HG03521 (cell line): ENCODE measurements around the gene TUBB3.
"Not testable (repeated sequence)": the region's sequence is repeated elsewhere in the genome, so short reads cannot be mapped to it uniquely, and the experiment has no call there.

Experiments used
- ATAC-seq: cut with Tn5 transposase; IDR thresholded peaks from one replicate; pipeline ENCODE4 v1.9.1; 2021; ENCODE audit warnings: mild to moderate bottlenecking, moderate library complexity; ENCODE audit not compliant: unreplicated experiment

The TUBB3 gene

DNA sequence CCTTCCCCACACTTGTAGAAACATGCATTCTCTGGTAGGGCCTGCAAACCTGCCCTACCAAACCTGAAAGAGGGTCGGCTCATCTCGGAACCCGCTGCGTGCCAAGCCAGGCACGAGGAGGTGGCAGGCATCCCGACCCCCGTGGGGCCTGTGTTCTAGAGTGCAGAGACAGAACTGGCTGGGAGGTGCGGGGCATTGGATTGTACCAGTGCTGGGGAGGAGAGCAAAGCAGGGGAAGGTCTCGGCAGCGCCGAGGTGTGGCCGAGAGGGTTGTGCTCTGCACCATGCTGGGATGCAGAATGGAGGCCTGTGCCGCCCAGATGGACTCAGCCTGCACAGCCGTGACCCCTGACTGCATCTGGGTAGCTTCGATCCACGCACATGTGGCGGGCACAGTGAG is 22.3 kb upstream of the TUBB3 start:
- ATAC-seq: no peak

DNA sequence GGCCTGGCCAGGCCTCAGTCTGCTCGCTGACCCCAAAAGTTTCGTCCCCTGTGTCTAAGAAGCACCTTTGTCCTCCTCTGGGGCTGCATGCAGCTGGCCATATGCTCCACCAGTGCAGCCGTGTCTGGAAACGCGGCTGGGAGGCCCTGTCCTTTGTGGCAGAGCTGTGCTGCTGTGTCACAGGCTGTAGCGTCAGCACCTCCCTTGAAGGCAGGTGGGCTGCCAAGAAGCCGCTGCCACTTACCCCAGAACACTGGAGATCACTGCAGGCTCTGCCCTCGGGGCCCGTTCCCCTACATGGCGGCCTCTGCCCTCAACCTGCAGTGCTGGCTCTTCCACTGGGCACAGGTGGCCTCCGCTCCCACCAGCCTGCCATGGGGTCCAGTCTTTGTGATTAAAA is 20.2 kb upstream of the TUBB3 start:
- ATAC-seq: no peak

GRCh38 chr16:89903908-89904515 is 19.1 kb upstream of the TUBB3 start:
- ATAC-seq: no peak

- ATAC-seq: no peak
These were observed 18.3 kb upstream of the TUBB3 start for GRCh38 chr16:89904606-89905510.

- no peak for ATAC-seq
These were observed 17.5 kb upstream of the TUBB3 start for GRCh38 chr16:89905511-89906139.

- ATAC-seq: no peak
These were observed 16.8 kb upstream of the TUBB3 start for GRCh38 chr16:89906140-89907025.

GRCh38 chr16:89907055-89907814 is 15.9 kb upstream of the TUBB3 start:
- ATAC-seq: no peak

GRCh38 chr16:89908236-89908635 is 14.9 kb upstream of the TUBB3 start:
- no peak for ATAC-seq

DNA sequence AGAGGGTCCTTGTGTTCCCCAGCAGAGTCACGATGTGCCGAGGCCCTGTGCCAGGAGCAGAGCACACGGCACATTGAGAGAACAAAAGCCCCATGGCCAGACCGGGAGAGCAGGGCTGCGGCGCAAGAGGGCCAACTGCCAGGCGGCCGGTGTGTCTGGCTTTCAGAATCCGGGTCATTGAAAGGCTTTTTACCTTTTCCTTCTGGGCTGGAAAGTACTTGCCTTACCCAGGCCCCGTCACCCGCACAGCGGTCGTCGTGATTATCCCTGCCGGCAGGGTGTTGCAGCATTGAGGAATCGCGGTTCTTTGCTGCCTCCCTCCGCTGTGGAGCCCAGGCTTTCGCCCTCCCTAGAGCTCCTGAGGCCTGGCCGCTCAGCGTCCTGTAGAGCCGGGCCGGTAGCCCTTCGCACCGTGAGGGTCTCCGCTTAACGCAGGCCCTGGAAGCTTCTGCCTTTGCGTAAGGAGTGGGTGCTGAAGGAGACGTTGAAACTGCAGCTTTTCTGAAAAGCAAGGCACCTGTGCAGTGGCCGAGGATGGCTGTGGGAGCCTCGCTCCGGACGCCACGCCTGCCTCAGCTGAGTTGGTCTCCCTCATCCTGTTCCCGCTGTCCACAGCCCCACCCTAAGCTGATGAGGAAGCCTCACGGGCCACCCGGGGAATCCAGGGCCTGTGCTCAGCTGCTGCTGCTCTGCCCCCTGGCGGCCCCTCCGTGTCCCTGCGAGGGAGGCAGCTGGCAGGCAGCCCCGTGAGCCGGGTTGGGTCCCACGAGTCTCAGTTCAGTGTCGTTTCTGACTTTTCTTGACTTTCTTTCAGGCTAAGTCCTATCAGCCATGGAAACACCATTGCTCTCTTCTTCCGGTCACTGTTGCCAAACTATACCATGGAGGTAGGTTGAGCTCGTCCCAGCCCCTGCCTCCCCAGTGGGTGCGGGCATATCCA is 13.1 kb upstream of the TUBB3 start:
- no peak for ATAC-seq

GRCh38 chr16:89910717-89911354 is 12.3 kb upstream of the TUBB3 start:
- no peak for ATAC-seq

DNA sequence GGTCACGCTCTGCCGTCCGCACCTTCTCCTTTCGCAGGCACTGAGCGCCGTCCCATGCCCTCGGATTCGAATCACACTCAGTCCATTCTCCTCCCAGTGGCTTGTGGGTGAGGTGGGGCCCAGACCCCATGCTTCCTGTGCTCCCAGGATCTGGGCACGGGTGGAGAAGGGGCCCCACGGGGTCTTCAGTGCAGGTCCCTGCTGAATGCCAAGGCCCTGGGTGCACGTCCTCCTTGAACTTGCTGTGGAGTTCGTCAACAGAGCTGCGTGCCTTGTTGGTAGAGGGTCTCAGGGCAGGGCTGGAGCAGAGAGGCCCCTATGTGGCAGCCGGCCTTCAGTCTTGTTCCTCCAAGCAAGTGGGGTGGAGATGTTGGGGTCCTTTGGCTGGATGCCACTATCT is 11.8 kb upstream of the TUBB3 start:
- ATAC-seq: no peak

DNA sequence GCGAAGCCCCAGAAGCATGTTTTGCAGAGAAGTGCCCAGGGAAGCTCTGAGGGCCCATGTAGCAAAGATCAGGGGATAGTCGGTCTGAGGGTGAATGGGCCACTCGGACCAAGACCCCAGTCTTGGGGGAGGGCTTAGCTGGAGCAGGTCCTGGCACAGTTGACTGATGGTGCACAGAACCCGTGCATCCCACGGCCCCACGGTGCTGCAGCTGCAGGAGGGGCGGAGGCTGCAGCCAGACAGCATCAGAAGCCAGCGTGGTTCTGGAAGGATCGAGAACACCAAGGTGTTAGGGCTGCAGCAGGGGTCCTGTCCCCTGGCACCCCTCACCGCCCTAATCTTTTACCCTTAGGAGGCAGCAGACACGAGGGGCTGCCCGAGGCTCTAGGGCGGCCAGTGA is 11.0 kb upstream of the TUBB3 start:
- ATAC-seq: no peak

- no peak for ATAC-seq
These were observed 10.5 kb upstream of the TUBB3 start for GRCh38 chr16:89912627-89913026.

GRCh38 chr16:89913408-89914387 is 9.4 kb upstream of the TUBB3 start:
- ATAC-seq: no peak

DNA sequence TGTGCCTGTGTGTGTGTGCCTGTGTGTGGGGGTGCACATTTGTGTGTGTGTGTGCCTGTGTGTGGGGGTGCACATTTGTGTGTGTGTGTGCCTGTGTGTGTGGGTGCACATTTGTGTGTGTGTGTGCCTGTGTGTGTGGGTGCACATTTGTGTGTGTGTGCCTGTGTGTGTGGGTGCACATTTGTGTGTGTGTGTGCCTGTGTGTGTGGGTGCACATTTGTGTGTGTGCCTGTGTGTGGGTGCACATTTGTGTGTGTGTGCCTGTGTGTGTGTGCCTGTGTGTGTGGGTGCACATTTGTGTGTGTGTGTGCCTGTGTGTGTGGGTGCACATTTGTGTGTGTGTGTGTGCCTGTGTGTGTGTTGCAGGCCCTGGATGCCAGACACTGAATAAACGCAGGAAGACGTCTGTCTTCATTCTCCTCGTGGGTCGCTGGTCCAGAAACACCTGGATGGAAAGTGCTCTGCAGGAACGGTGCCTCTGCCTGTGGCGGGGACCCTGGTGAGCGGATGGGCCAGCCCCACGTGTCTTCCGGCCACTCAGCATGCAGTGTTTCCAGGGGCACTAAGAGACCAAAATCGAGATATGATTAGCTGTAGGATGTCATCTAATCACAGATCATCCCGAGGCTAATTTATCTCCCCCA is 8.4 kb upstream of the TUBB3 start:
- not testable (repeated sequence) for ATAC-seq

DNA sequence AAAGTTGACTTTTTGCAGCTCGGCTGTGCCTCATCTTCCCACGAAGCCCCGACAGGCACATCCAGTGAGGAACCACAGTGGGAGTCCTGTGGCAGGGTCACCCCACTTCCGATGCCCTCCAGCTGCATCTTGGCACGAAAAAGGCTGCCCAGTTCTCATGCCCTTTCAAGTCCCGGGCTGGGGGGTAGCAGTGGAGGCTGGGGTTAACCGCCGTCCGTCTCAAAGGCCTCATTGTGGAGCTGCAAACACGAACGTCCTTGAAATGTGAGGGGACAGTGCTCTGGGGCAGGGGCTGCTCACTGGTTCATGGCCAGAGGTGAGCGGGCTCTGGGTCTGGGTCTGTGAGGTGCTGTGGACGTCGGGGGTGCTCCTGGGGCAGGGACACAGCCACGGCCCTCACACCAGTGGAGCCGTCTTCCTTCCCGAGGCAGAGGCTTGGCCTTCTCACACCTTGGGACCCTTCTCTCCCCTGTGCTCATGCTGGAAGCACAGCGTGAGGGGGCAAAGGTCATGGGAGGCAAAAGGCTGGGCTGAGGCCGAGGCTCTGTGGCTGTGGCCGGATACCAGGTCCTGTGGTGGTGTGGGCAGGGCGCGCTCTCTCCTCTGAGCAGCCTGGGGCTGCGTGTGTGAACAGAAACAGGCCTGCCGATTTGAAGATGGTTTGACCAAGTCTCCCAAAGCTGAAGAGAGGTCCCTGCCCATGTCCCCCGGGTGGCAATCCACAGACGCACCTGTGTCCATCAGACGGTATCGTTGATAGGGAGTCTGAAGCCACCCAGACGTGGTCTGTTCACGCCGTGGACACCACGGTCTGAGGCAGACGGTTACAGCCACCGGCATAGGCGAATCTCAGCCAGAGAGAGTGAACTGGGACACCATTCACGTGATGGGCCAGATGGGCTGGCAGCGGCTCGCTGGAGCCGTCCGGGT is 7.6 kb upstream of the TUBB3 start:
- no peak for ATAC-seq
